H1 (cell line): Measurements from ENCODE around the gene SLC24A4. TPM values are rescaled to one million over a fixed set of nuclear protein-coding genes. Genes with fewer than 3 reads are reported as not detected.

Source experiments
- CTCF ChIA-PET: fragments of 300-600 bp; sonication (Branson Sonifier 250); formaldehyde crosslinking; loops from one replicate; lab custom pipeline; 2021; ENCODE audit not compliant: partially characterized antibody; lab: Charles Lee
- POLR2A ChIA-PET: fragments of 300-600 bp; sonication (Branson Sonifier 250); formaldehyde crosslinking; loops from one replicate; lab custom pipeline; 2021; ENCODE audit warnings: inconsistent platforms; ENCODE audit not compliant: partially characterized antibody; lab: Charles Lee
- DNase-seq, 2 experiments: peaks; one replicate each; pipeline versions ENCODE4 v3.0.0 to v3.0.0-alpha.2; 2010 to 2022; ENCODE audit warnings: low spot score in 2 of 2, low read depth in 1 of 2, mixed read lengths in 1 of 2
- FAIRE-seq: peaks from 2 replicates; lab custom pipeline; 2011; peaks lifted over from hg19 to GRCh38; lab: Jason Lieb, UNC
- H2AFZ ChIP-seq: 2 replicates; pipeline ENCODE4 v1.8.1; 2012; ENCODE audit warnings: low read length, inconsistent platforms
- H2AK5ac ChIP-seq: 2 replicates; pipeline ENCODE4 v1.6.1; 2013; ENCODE audit warnings: low read depth, low read length
- H2BK120ac ChIP-seq: replicated peaks from 2 replicates; pipeline ENCODE3; 2013; ENCODE audit warnings: low read depth, low read length, inconsistent platforms
- H2BK12ac ChIP-seq: 2 replicates; pipeline ENCODE4 v1.6.1; 2013; ENCODE audit warnings: low read depth, low read length
- H2BK15ac ChIP-seq: 2 replicates; pipeline ENCODE4 v1.6.1; 2013; ENCODE audit warnings: low read length
- H2BK20ac ChIP-seq: 2 replicates; pipeline ENCODE4 v1.6.1; 2013; ENCODE audit warnings: low read length
- H2BK5ac ChIP-seq: 2 replicates; pipeline ENCODE4 v1.6.1; 2013; ENCODE audit warnings: low read depth, low read length
- H3K14ac ChIP-seq: 2 replicates; pipeline ENCODE4 v1.6.1; 2013; ENCODE audit warnings: inconsistent platforms; ENCODE audit not compliant: insufficient read length
- H3K18ac ChIP-seq: 2 replicates; pipeline ENCODE4 v1.6.1; 2013; ENCODE audit warnings: low read length; ENCODE audit errors: extremely low read depth
- H3K23ac ChIP-seq: 2 replicates; pipeline ENCODE4 v1.6.1; 2013; ENCODE audit warnings: inconsistent platforms; ENCODE audit not compliant: insufficient read length
- H3K23me2 ChIP-seq: 2 replicates; pipeline ENCODE4 v1.6.1; 2013; ENCODE audit warnings: low read depth, low read length
- H3K27ac ChIP-seq: 2 replicates; pipeline ENCODE4 v1.6.1; 2011; ENCODE audit warnings: low read depth, low read length, inconsistent platforms
- H3K27me3 ChIP-seq, 4 experiments: replicated peaks in 1 of 4; 1 replicate in 1 of 4; 2 replicates in 3 of 4; pipeline versions ENCODE4 v1.6.1 to v1.8.1; 2011 to 2013; ENCODE audit warnings: low read length in 3 of 4, mild to moderate bottlenecking in 3 of 4, inconsistent platforms in 2 of 4, mixed read lengths in 2 of 4, moderate library complexity in 1 of 4; ENCODE audit not compliant: control insufficient read depth in 3 of 4, insufficient read depth in 3 of 4; ENCODE audit errors: extremely low read depth in 1 of 4
- H3K36me3 ChIP-seq, 4 experiments: 2 replicates each; pipeline versions ENCODE4 v1.6.1 to v1.8.1; 2011 to 2013; ENCODE audit warnings: mild to moderate bottlenecking in 4 of 4, low read length in 3 of 4, moderate library complexity in 2 of 4, control low read depth in 1 of 4, inconsistent platforms in 1 of 4; ENCODE audit not compliant: insufficient read depth in 4 of 4, control insufficient read depth in 2 of 4
- H3K4ac ChIP-seq: replicated peaks from 2 replicates; pipeline ENCODE3; 2013; ENCODE audit warnings: low read length, low read depth, mixed read lengths, inconsistent platforms; ENCODE audit not compliant: insufficient read length
- H3K4me1 ChIP-seq, 4 experiments: replicated peaks in 1 of 4; 1 replicate in 1 of 4; 2 replicates in 3 of 4; pipeline versions ENCODE4 v1.6.1 to v1.8.1; 2011 to 2013; ENCODE audit warnings: low read length in 3 of 4, inconsistent platforms in 2 of 4, mixed read lengths in 1 of 4; ENCODE audit not compliant: insufficient read depth in 4 of 4, control insufficient read depth in 3 of 4
- H3K4me2 ChIP-seq, 2 experiments: 2 replicates each; pipeline versions ENCODE4 v1.6.1 to v1.8.1; 2011 to 2013; ENCODE audit warnings: low read depth in 2 of 2, low read length in 2 of 2, control low read depth in 1 of 2, inconsistent platforms in 1 of 2, mild to moderate bottlenecking in 1 of 2; ENCODE audit not compliant: insufficient read depth in 1 of 2
- H3K4me3 ChIP-seq, 4 experiments: fragments of 200-600, 300-600 bp in 1 of 4; sonication (generic), shearing (Covaris generic), sonication (Bioruptor Twin) in 1 of 4; 2 replicates each; pipeline versions ENCODE4 v1.5.1 to v1.8.1; 2011 to 2016; ENCODE audit warnings: low read length in 4 of 4, low read depth in 3 of 4, control low read depth in 2 of 4, inconsistent platforms in 2 of 4, mild to moderate bottlenecking in 2 of 4, mixed read lengths in 1 of 4, moderate library complexity in 1 of 4; ENCODE audit not compliant: insufficient read depth in 2 of 4; ENCODE audit errors: extremely low read depth in 1 of 4
- H3K56ac ChIP-seq: replicated peaks from 2 replicates; pipeline ENCODE3; 2013; ENCODE audit warnings: low read depth, mild to moderate bottlenecking, mixed read lengths, low read length, inconsistent platforms; ENCODE audit not compliant: insufficient read length
- H3K79me1 ChIP-seq: 2 replicates; pipeline ENCODE4 v1.6.1; 2013; ENCODE audit warnings: low read depth, low read length, control low read depth
- H3K79me2 ChIP-seq, 2 experiments: 2 replicates each; pipeline versions ENCODE4 v1.6.1 to v1.8.1; 2012 to 2013; ENCODE audit warnings: low read length in 2 of 2, mild to moderate bottlenecking in 2 of 2, inconsistent platforms in 1 of 2; ENCODE audit not compliant: insufficient read depth in 2 of 2, control insufficient read depth in 1 of 2
- H3K9ac ChIP-seq, 4 experiments: replicated peaks in 1 of 4; 1 replicate in 1 of 4; 2 replicates in 3 of 4; pipeline versions ENCODE4 v1.6.1 to v1.8.1; 2011 to 2013; ENCODE audit warnings: low read depth in 3 of 4, low read length in 3 of 4, control low read depth in 2 of 4, mild to moderate bottlenecking in 2 of 4, moderate library complexity in 2 of 4, inconsistent platforms in 1 of 4; ENCODE audit errors: extremely low read depth in 1 of 4
- H3K9me3 ChIP-seq, 2 experiments: 2 replicates each; pipeline versions ENCODE4 v1.6.1 to v1.8.1; 2012 to 2013; ENCODE audit warnings: mild to moderate bottlenecking in 2 of 2, moderate library complexity in 2 of 2, control low read depth in 1 of 2, inconsistent platforms in 1 of 2, low read depth in 1 of 2, low read length in 1 of 2, mixed read lengths in 1 of 2; ENCODE audit not compliant: insufficient read depth in 2 of 2
- H4K20me1 ChIP-seq, 2 experiments: replicated peaks in 1 of 2; 2 replicates each; pipeline versions ENCODE3 to v1.8.1; 2011 to 2013; ENCODE audit warnings: inconsistent platforms in 2 of 2, low read length in 2 of 2, mild to moderate bottlenecking in 1 of 2; ENCODE audit not compliant: insufficient read depth in 2 of 2, control insufficient read depth in 1 of 2
- H4K5ac ChIP-seq: 2 replicates; pipeline ENCODE4 v1.6.1; 2013; ENCODE audit warnings: low read length, low read depth, mixed read lengths, inconsistent platforms; ENCODE audit not compliant: insufficient read length
- H4K8ac ChIP-seq: 2 replicates; pipeline ENCODE4 v1.8.0; 2013; ENCODE audit warnings: mild to moderate bottlenecking, moderate library complexity, low read length, inconsistent platforms; ENCODE audit not compliant: insufficient read depth; ENCODE audit errors: extremely low read depth
- H4K91ac ChIP-seq: replicated peaks from 2 replicates; pipeline ENCODE3; 2013; ENCODE audit warnings: low read length, mixed read lengths, inconsistent platforms; ENCODE audit not compliant: insufficient read length
- JUN ChIP-seq: IDR thresholded peaks from 2 replicates; pipeline ENCODE4 v1.6.1; 2011; ENCODE audit warnings: low read depth, mild to moderate bottlenecking, improper control_type of control experiment, low read length
- WGBS, 2 experiments: shearing (Covaris generic) in 1 of 2; methylation state at CpG; one replicate each; pipeline versions ENCODE4 v1.1.6 to v1.1.7; 2013 to 2015; ENCODE audit warnings: low lambda C conversion rate in 2 of 2, mixed read lengths in 2 of 2, inconsistent platforms in 1 of 2, low coverage in 1 of 2, missing lambda C conversion rate in 1 of 2; ENCODE audit not compliant: insufficient replicate concordance in 2 of 2, insufficient coverage in 1 of 2, insufficient read length in 1 of 2; ENCODE audit errors: extremely low coverage in 1 of 2, missing lambda C conversion rate in 1 of 2; 5-methylcytosine and 5-hydroxymethylcytosine counted together
- polyA plus RNA-seq, 7 experiments: library from polyadenylated mRNA; depleted of rRNA in 3 of 7; stranded (reverse) in 5 of 7; unstranded in 2 of 7; fragments of >200 nt in 5 of 7; fragments of 200-250 nt in 2 of 7; gene quantifications; 1 replicate in 5 of 7; 2 replicates in 1 of 7; 4 replicates in 1 of 7; pipeline versions ENCODE4 v1.2.1 to v1.2.3, GENCODE V29; 2011 to 2013; ENCODE audit warnings: missing spikeins in 2 of 7, mixed read lengths in 2 of 7
- total RNA-seq: library from RNA; stranded (reverse); fragmentation: NEBNext Ultra II Directional; extraction: Animal tissue kit (Norgen Biotek cat#: 25700); gene quantifications from 2 replicates; pipeline ENCODE4 v1.2.1, GENCODE V29; 2021

SLC24A4 gene
- total and polyA plus RNA-seq, 2 of the 8 experiments (the other 6 are each of a cell fraction or from before 2014, with no cell fraction given) = 0.27 to 0.89 TPM

GRCh38 chr14:92515546-92516343 is 192.8 kb downstream of the SLC24A4 start:
- Histone ChIP-seq H3K79me1 (no peaks in the 10 kb centered on the region), H4K8ac (no peak overlapping the region), H3K4me2 (no peak overlapping the region), H2BK15ac (no peak overlapping the region), H3K4ac (no peak overlapping the region), H3K79me2 (no peaks in the 10 kb centered on the region), H2AFZ (no peak overlapping the region), H4K5ac (no peak overlapping the region), H3K27me3 (peaks cover 12 to 43% (median 28%) of the 10 kb centered on the region in 4 experiments), H2BK20ac (no peak overlapping the region), H3K23ac (no peak overlapping the region), H4K91ac (no peak overlapping the region), H3K9ac (no peak overlapping the region), H3K36me3 (no peaks in the 10 kb centered on the region), H2AK5ac (no peak overlapping the region), H3K9me3 (no peaks in the 10 kb centered on the region), H3K27ac (no peak overlapping the region), H3K14ac (no peak overlapping the region), H2BK12ac (no peak overlapping the region), H3K4me1 (0 out of 7 replicates have a peak, but pooled peaks cover 0 to 5% (median under 1%) of the 10 kb centered on the region in 4 experiments), H3K18ac (no peak overlapping the region), H4K20me1 (no peaks in the 10 kb centered on the region), H2BK5ac (no peak overlapping the region), H3K4me3 (no peak overlapping the region), H2BK120ac (no peak overlapping the region), H3K56ac (no peak overlapping the region), H3K23me2 (peaks cover 14% of the 10 kb centered on the region; the same call in 1 of the 2 replicates)
- POLR2A ChIA-PET = no interaction called here
- CTCF ChIA-PET = interaction anchor here (0.8 to 2.0 kb wide), 2 partner anchors 98 to 175 kb away, joined by 3 to 4 read pairs; no protein-coding TSS in a partner anchor
- DNase-seq = no peak
- 90% methylated on average over 5 of the region's 5 CpGs; no CpG with 5 or more reads in 1 of the 2 experiments for WGBS, 2 experiments
- FAIRE-seq = no peak
- TF ChIP-seq JUN = no peak
